SK-N-SH (cell line): ENCODE data around the gene HIPK2. TPM values are rescaled to one million over a fixed set of nuclear protein-coding genes. Genes with fewer than 3 reads are reported as not detected.

ENCODE experiments used
- CTCF ChIA-PET: fragments of 300-600, 350-600 bp; formaldehyde crosslinking; extraction: SDS; loops from one replicate; lab custom pipeline; 2021; lab: Yijun Ruan, JAX
- POLR2A ChIA-PET: fragments of 350-600 bp; sonication (Branson Sonifier 250); formaldehyde crosslinking; extraction: SDS; loops from one replicate; lab custom pipeline; 2020; ENCODE audit warnings: antibody characterized with exemption, inconsistent platforms; lab: Yijun Ruan, JAX
- DNase-seq: peaks from one replicate; pipeline ENCODE4 v3.0.0; 2012
- H2AFZ ChIP-seq: fragments of 200-600 bp; sonication (generic); 2 replicates; pipeline ENCODE4 v1.8.1; 2016; ENCODE audit warnings: antibody characterized with exemption, mild to moderate bottlenecking, low read depth
- H3F3A ChIP-seq: fragments of 200-600 bp; sonication (generic); replicated peaks from 2 replicates; pipeline ENCODE3; 2016; ENCODE audit warnings: antibody characterized with exemption, mild to moderate bottlenecking; ENCODE audit not compliant: insufficient read depth
- H3K27ac ChIP-seq, 2 experiments: fragments of 200-500 bp in 1 of 2; fragments of 200-600 bp in 1 of 2; sonication (Bioruptor generic) in 1 of 2; sonication (generic), shearing (Covaris generic) in 1 of 2; 2 replicates each; pipeline versions ENCODE4 v1.5.1 to v1.6.1; 2014 to 2016; ENCODE audit warnings: low read depth in 2 of 2, inconsistent platforms in 1 of 2, low read length in 1 of 2, mild to moderate bottlenecking in 1 of 2, mixed read lengths in 1 of 2
- H3K27me3 ChIP-seq: fragments of 200-600 bp; sonication (generic), shearing (Covaris generic); 2 replicates; pipeline ENCODE4 v1.6.1; 2016; ENCODE audit warnings: mixed run types; ENCODE audit not compliant: insufficient read depth
- H3K36me3 ChIP-seq, 2 experiments: fragments of 200-500 bp in 1 of 2; fragments of 200-600 bp in 1 of 2; sonication (Bioruptor generic) in 1 of 2; sonication (generic) in 1 of 2; replicated peaks in 1 of 2; 2 replicates each; pipeline versions ENCODE3 to v1.5.1; 2014 to 2016; ENCODE audit warnings: low read length in 1 of 2, mild to moderate bottlenecking in 1 of 2; ENCODE audit not compliant: insufficient read depth in 2 of 2, control insufficient read depth in 1 of 2
- H3K4me1 ChIP-seq, 2 experiments: fragments of 200-500 bp in 1 of 2; fragments of 200-600 bp in 1 of 2; sonication (Bioruptor generic) in 1 of 2; sonication (generic), shearing (Covaris generic) in 1 of 2; 2 replicates each; pipeline versions ENCODE4 v1.5.1 to v1.6.1; 2014 to 2016; ENCODE audit warnings: low read depth in 1 of 2, low read length in 1 of 2, mixed run types in 1 of 2; ENCODE audit not compliant: insufficient read depth in 2 of 2, control insufficient read depth in 1 of 2
- H3K4me2 ChIP-seq: fragments of 200-600 bp; sonication (generic), shearing (Covaris generic); 2 replicates; pipeline ENCODE4 v1.6.1; 2017; ENCODE audit warnings: mixed run types
- H3K4me3 ChIP-seq, 2 experiments: fragments of 200-500 bp in 1 of 2; fragments of 200-600 bp in 1 of 2; sonication (Bioruptor generic) in 1 of 2; sonication (generic), shearing (Covaris generic) in 1 of 2; 2 replicates each; pipeline versions ENCODE4 v1.5.1 to v1.8.1; 2014 to 2016; ENCODE audit warnings: low read depth in 2 of 2, inconsistent platforms in 1 of 2, low read length in 1 of 2, mild to moderate bottlenecking in 1 of 2, mixed read lengths in 1 of 2, moderate library complexity in 1 of 2
- H3K79me2 ChIP-seq: fragments of 200-600 bp; sonication (generic); 2 replicates; pipeline ENCODE4 v1.8.1; 2017; ENCODE audit warnings: mild to moderate bottlenecking; ENCODE audit not compliant: insufficient read depth
- H3K9ac ChIP-seq: fragments of 200-600 bp; sonication (generic); 2 replicates; pipeline ENCODE4 v1.6.1; 2017; ENCODE audit warnings: mixed run types
- H3K9me2 ChIP-seq: fragments of 200-600 bp; sonication (generic); 2 replicates; pipeline ENCODE4 v1.6.1; 2017; ENCODE audit warnings: mixed run types
- H3K9me3 ChIP-seq: fragments of 200-600 bp; sonication (generic); 2 replicates; pipeline ENCODE4 v1.6.1; 2017; ENCODE audit warnings: mixed run types, mild to moderate bottlenecking, moderate library complexity
- H4K20me1 ChIP-seq: fragments of 200-600 bp; sonication (generic); 2 replicates; pipeline ENCODE4 v1.6.1; 2017; ENCODE audit warnings: mild to moderate bottlenecking, mixed run types; ENCODE audit not compliant: insufficient read depth
- CHD2 ChIP-seq: fragments of 150-350 bp; IDR thresholded peaks from 2 replicates; pipeline ENCODE4 v1.6.1; 2018; ENCODE audit warnings: low read length; ENCODE audit not compliant: partially characterized antibody
- FOXJ3 ChIP-seq: sonication (generic); formaldehyde crosslinking; IDR thresholded peaks from 2 replicates; pipeline ENCODE4 v1.5.1; 2020; ENCODE audit warnings: mild to moderate bottlenecking, missing genetic modification reagents
- MAX ChIP-seq: IDR thresholded peaks from 2 replicates; pipeline ENCODE4 v1.4.0; 2012; ENCODE audit warnings: low read depth
- MEF2A ChIP-seq: IDR thresholded peaks from 2 replicates; pipeline ENCODE4 v1.4.0; 2012; ENCODE audit warnings: low read depth, borderline replicate concordance
- MXI1 ChIP-seq: IDR thresholded peaks from 2 replicates; pipeline ENCODE4 v1.6.1; 2012; ENCODE audit warnings: mild to moderate bottlenecking, low read depth, low read length, improper control_type of control experiment
- POLR2AphosphoS5 ChIP-seq: IDR thresholded peaks from 2 replicates; pipeline ENCODE4 v1.6.1; 2012; ENCODE audit warnings: low read depth, low read length
- SIN3A ChIP-seq: IDR thresholded peaks from 2 replicates; pipeline ENCODE4 v1.6.1; 2012; ENCODE audit warnings: low read depth, mild to moderate bottlenecking, low read length, moderate library complexity, borderline replicate concordance
- TCF12 ChIP-seq: IDR thresholded peaks from 2 replicates; pipeline ENCODE4 v1.4.0; 2012
- WGBS: methylation state at CpG from one replicate; pipeline ENCODE4 v1.1.6; 2017; ENCODE audit warnings: low lambda C conversion rate; 5-methylcytosine and 5-hydroxymethylcytosine counted together
- polyA plus RNA-seq, 3 experiments: library from polyadenylated mRNA; depleted of rRNA; stranded (reverse); fragments of >200 nt; gene quantifications; 2 replicates each; pipeline ENCODE4 v1.2.3, GENCODE V29; 2012

Gene HIPK2
- polyA plus RNA-seq, 1 of the 3 experiments (the other 2 are of a cell fraction) = 14.2 TPM

GRCh38 chr7:139763330-139763729, 14.5 kb downstream of the HIPK2 start:
- Histone ChIP-seq H3K36me3 (peaks cover 2 to 21% of the 10 kb centered on the region in 2 experiments), H3K4me1 (peaks cover 0 to 17% of the 10 kb centered on the region in 2 experiments; a peak in 1 of 4 replicates), H3K79me2 (peaks cover 100% of the 10 kb centered on the region), H3K4me3 (no peak overlapping the region), H3K27ac (no peak overlapping the region), H3K4me2 (no peak overlapping the region), H3K9me3 (no peaks in the 10 kb centered on the region), H4K20me1 (peaks cover 88% of the 10 kb centered on the region), H3K9ac (no peak overlapping the region), H3K27me3 (no peaks in the 10 kb centered on the region), H3F3A (no peaks in the 10 kb centered on the region), H2AFZ (no peak overlapping the region), H3K9me2 (no peaks in the 10 kb centered on the region)
- DNase-seq = no peak
- POLR2A ChIA-PET = no interaction called here
- 75% methylated on average over 10 of the region's 10 CpGs for WGBS
- CTCF ChIA-PET = interaction anchor here (1.8 to 2.1 kb wide), 2 partner anchors 10 to 239 kb away, joined by 4 to 7 read pairs; no protein-coding TSS in a partner anchor
- TF ChIP-seq MAX (peak; percentile 46; the same call in 1 of the 2 replicates), CHD2 (no peak)

- ChIA-PET CTCF (interaction anchor here (1.8 kb wide), 1 partner anchor 240 kb away, joined by 4 read pairs; no protein-coding TSS in a partner anchor), POLR2A (no interaction called here)
- Histone ChIP-seq H3K9me3 (no peaks in the 10 kb centered on the region), H4K20me1 (peaks cover 88% of the 10 kb centered on the region), H3K4me2 (no peak overlapping the region), H3K4me3 (no peak overlapping the region), H3K27me3 (no peaks in the 10 kb centered on the region), H2AFZ (no peak overlapping the region), H3F3A (no peaks in the 10 kb centered on the region), H3K9me2 (no peaks in the 10 kb centered on the region), H3K9ac (no peak overlapping the region), H3K36me3 (peaks cover 2 to 21% of the 10 kb centered on the region in 2 experiments), H3K79me2 (peaks cover 100% of the 10 kb centered on the region), H3K27ac (no peak overlapping the region), H3K4me1 (peaks cover 0 to 17% of the 10 kb centered on the region in 2 experiments; a peak in 1 of 4 replicates)
- DNase-seq = no peak
- 89% methylated on average over 2 of the region's 2 CpGs for WGBS
- no peak for TF ChIP-seq POLR2AphosphoS5
- TF ChIP-seq FOXJ3 (CRISPR knock-in tag) = no peak
- 0 out of 2 replicates have a peak, but pooled peaks have one; percentile 48 for TF ChIP-seq SIN3A
- 0 out of 2 replicates have a peak, but pooled peaks have one; percentile 8 for TF ChIP-seq TCF12
- no peak for TF ChIP-seq MXI1
These were observed 14.9 kb downstream of the HIPK2 start for GRCh38 chr7:139762886-139763285.

GRCh38 chr7:139758388-139758787, 19.4 kb downstream of the HIPK2 start:
- no peaks in the 10 kb centered on the region for H3K9me2 ChIP-seq
- H3K36me3 ChIP-seq = peaks cover 0 to 11% of the 10 kb centered on the region in 2 experiments
- H3K9me3 ChIP-seq = no peaks in the 10 kb centered on the region
- peaks cover 93% of the 10 kb centered on the region for H4K20me1 ChIP-seq
- DNase-seq = no peak
- no peak overlapping the region for H3K4me2 ChIP-seq
- H3K4me1 ChIP-seq = peaks cover 10 to 21% of the 10 kb centered on the region in 2 experiments; a peak in 2 of 4 replicates
- TF ChIP-seq MEF2A = no peak
- H3K9ac ChIP-seq = no peak overlapping the region
- no peak overlapping the region for H3K27ac ChIP-seq
- no peaks in the 10 kb centered on the region for H3K27me3 ChIP-seq
- peaks cover 100% of the 10 kb centered on the region for H3K79me2 ChIP-seq
- CTCF ChIA-PET = interaction anchor here (2.7 kb wide), 1 partner anchor 112 kb away, joined by 10 read pairs; no protein-coding TSS in a partner anchor
- H2AFZ ChIP-seq = no peak overlapping the region
- H3F3A ChIP-seq = no peaks in the 10 kb centered on the region
- no peak overlapping the region for H3K4me3 ChIP-seq
- POLR2A ChIA-PET = no interaction called here
- WGBS = 100% methylated on average over 8 of the region's 8 CpGs
